Mucosa of rectum (tissue), 2 donors: ENCODE data around the gene DNAJC10.
A peak's percentile ranks its signal among the peaks of the same experiment; 100 is the strongest.
"Not testable (repeated sequence)": the region's sequence is repeated elsewhere in the genome, so short reads cannot be mapped to it uniquely, and the experiment has no call there.

Source experiments
- H3K27ac ChIP-seq, 2 donors: one replicate each; pipeline ENCODE4 v1.7.0; 2013; ENCODE audit warnings: inconsistent platforms in 2 of 2, low read depth in 2 of 2, low read length in 2 of 2
- H3K27me3 ChIP-seq, 2 donors: one replicate each; pipeline ENCODE4 v1.7.0; 2013; ENCODE audit warnings: low read length in 2 of 2; ENCODE audit not compliant: control insufficient read depth in 2 of 2, insufficient read depth in 2 of 2
- H3K36me3 ChIP-seq, 2 donors: one replicate each; pipeline ENCODE4 v1.7.0; 2013; ENCODE audit warnings: low read length in 2 of 2; ENCODE audit not compliant: control insufficient read depth in 2 of 2, insufficient read depth in 2 of 2
- H3K4me1 ChIP-seq, 2 donors: one replicate each; pipeline ENCODE4 v1.7.0; 2013; ENCODE audit warnings: low read length in 2 of 2, mild to moderate bottlenecking in 1 of 2; ENCODE audit not compliant: control insufficient read depth in 2 of 2, insufficient read depth in 2 of 2
- H3K4me3 ChIP-seq, 2 donors: one replicate each; pipeline ENCODE4 v1.7.0; 2013; ENCODE audit warnings: low read length in 2 of 2
- H3K9ac ChIP-seq, 2 donors: one replicate each; pipeline ENCODE4 v1.7.0; 2013; ENCODE audit warnings: low read length in 2 of 2, low read depth in 1 of 2, mild to moderate bottlenecking in 1 of 2
- H3K9me3 ChIP-seq, 2 donors: one replicate each; pipeline ENCODE4 v1.7.0; 2013; ENCODE audit warnings: low read length in 2 of 2; ENCODE audit not compliant: control insufficient read depth in 2 of 2
- donor health status: healthy.
- donor health status: Normal muscosa, but diverticular disease.

Gene DNAJC10

GRCh38 chr2:182715892-182716649, at the start of gene DNAJC10:
TSS of gene DNAJC10 (plus strand) at chr2:182716257. CDS start at chr2:182718087, 1,830 bp downstream.
- Histone ChIP-seq H3K9me3 (no peaks in the 10 kb centered on the region), H3K4me3 (peak within 1 kb of the TSS; percentile 83 to 97), H3K36me3 (no peaks in the 10 kb centered on the region), H3K27me3 (no peaks in the 10 kb centered on the region), H3K27ac (peak within 1 kb of the TSS; percentile 73 to 82), H3K9ac (peak within 1 kb of the TSS; percentile 77 to 81), H3K4me1 (peaks cover 0 to 5% of the 10 kb centered on the region in 2 donors)

- no peak overlapping the region for H3K9ac ChIP-seq
Observed at GRCh38 chr2:182666674-182667314, 49.3 kb upstream of the DNAJC10 start.

GRCh38 chr2:182667315-182667695, 48.8 kb upstream of the DNAJC10 start:
- Histone ChIP-seq H3K27ac (no peak overlapping the region), H3K9ac (no peak overlapping the region), H3K9me3 (no peaks in the 10 kb centered on the region), H3K4me3 (no peak overlapping the region), H3K4me1 (no peaks in the 10 kb centered on the region), H3K27me3 (no peaks in the 10 kb centered on the region), H3K36me3 (no peaks in the 10 kb centered on the region)

More at GRCh38 chr2:182666674-182667314, 49.3 kb upstream of the DNAJC10 start:
- no peak overlapping the region for H3K27ac ChIP-seq
- no peak overlapping the region for H3K4me3 ChIP-seq
- no peaks in the 10 kb centered on the region for H3K4me1 ChIP-seq
- H3K9me3 ChIP-seq = no peaks in the 10 kb centered on the region
- H3K36me3 ChIP-seq = no peaks in the 10 kb centered on the region
- H3K27me3 ChIP-seq = no peaks in the 10 kb centered on the region

GRCh38 chr2:182668671-182669070, 47.4 kb upstream of the DNAJC10 start:
- Histone ChIP-seq H3K27ac (no peak overlapping the region), H3K36me3 (no peaks in the 10 kb centered on the region), H3K4me1 (no peaks in the 10 kb centered on the region), H3K9ac (no peak overlapping the region), H3K9me3 (no peaks in the 10 kb centered on the region), H3K4me3 (no peak overlapping the region), H3K27me3 (no peaks in the 10 kb centered on the region)

GRCh38 chr2:182672466-182673165, 43.4 kb upstream of the DNAJC10 start:
- Histone ChIP-seq H3K4me1 (no peaks in the 10 kb centered on the region), H3K9ac (no peak overlapping the region), H3K4me3 (no peak overlapping the region), H3K9me3 (no peaks in the 10 kb centered on the region), H3K36me3 (no peaks in the 10 kb centered on the region), H3K27ac (no peak overlapping the region), H3K27me3 (no peaks in the 10 kb centered on the region)

- Histone ChIP-seq H3K4me1 (no peaks in the 10 kb centered on the region), H3K27ac (no peak overlapping the region), H3K9me3 (no peaks in the 10 kb centered on the region), H3K9ac (no peak overlapping the region), H3K4me3 (no peak overlapping the region), H3K27me3 (no peaks in the 10 kb centered on the region), H3K36me3 (no peaks in the 10 kb centered on the region)
Observed at GRCh38 chr2:182680837-182681236, 35.2 kb upstream of the DNAJC10 start.

- Histone ChIP-seq H3K36me3 (no peaks in the 10 kb centered on the region), H3K27ac (no peak overlapping the region), H3K9me3 (no peaks in the 10 kb centered on the region), H3K4me1 (no peaks in the 10 kb centered on the region), H3K9ac (no peak overlapping the region), H3K4me3 (no peak overlapping the region), H3K27me3 (no peaks in the 10 kb centered on the region)
Observed at GRCh38 chr2:182682210-182682609, 33.8 kb upstream of the DNAJC10 start.

GRCh38 chr2:182685559-182685958, 30.5 kb upstream of the DNAJC10 start:
- H3K27me3 ChIP-seq = no peaks in the 10 kb centered on the region
- no peaks in the 10 kb centered on the region for H3K9me3 ChIP-seq
- no peak overlapping the region for H3K27ac ChIP-seq
- no peaks in the 10 kb centered on the region for H3K4me1 ChIP-seq
- H3K36me3 ChIP-seq = no peaks in the 10 kb centered on the region
- H3K4me3 ChIP-seq = no peak overlapping the region
- no peak overlapping the region for H3K9ac ChIP-seq

GRCh38 chr2:182686763-182687162, 29.3 kb upstream of the DNAJC10 start:
- H3K4me3 ChIP-seq, H3K9ac ChIP-seq, H3K36me3 ChIP-seq, H3K9me3 ChIP-seq, H3K27me3 ChIP-seq, H3K27ac ChIP-seq, H3K4me1 ChIP-seq: not testable (repeated sequence)

GRCh38 chr2:182694189-182694588, 21.9 kb upstream of the DNAJC10 start:
- Histone ChIP-seq H3K4me3 (no peak overlapping the region), H3K27me3 (no peaks in the 10 kb centered on the region), H3K9ac (no peak overlapping the region), H3K9me3 (no peaks in the 10 kb centered on the region), H3K4me1 (no peaks in the 10 kb centered on the region), H3K27ac (no peak overlapping the region), H3K36me3 (no peaks in the 10 kb centered on the region)
